Measurements from ENCODE around the gene WNT11. TPM values are rescaled to one million over a fixed set of nuclear protein-coding genes. Genes with fewer than 3 reads are reported as not detected.
A peak's percentile ranks its signal among the peaks of the same experiment; 100 is the strongest.

Gene WNT11
- total and polyA plus RNA-seq, 2 of the 13 experiments (the other 11 are each of a cell fraction or from before 2014, with no cell fraction given): 0.34 to 0.66 TPM

DNA sequence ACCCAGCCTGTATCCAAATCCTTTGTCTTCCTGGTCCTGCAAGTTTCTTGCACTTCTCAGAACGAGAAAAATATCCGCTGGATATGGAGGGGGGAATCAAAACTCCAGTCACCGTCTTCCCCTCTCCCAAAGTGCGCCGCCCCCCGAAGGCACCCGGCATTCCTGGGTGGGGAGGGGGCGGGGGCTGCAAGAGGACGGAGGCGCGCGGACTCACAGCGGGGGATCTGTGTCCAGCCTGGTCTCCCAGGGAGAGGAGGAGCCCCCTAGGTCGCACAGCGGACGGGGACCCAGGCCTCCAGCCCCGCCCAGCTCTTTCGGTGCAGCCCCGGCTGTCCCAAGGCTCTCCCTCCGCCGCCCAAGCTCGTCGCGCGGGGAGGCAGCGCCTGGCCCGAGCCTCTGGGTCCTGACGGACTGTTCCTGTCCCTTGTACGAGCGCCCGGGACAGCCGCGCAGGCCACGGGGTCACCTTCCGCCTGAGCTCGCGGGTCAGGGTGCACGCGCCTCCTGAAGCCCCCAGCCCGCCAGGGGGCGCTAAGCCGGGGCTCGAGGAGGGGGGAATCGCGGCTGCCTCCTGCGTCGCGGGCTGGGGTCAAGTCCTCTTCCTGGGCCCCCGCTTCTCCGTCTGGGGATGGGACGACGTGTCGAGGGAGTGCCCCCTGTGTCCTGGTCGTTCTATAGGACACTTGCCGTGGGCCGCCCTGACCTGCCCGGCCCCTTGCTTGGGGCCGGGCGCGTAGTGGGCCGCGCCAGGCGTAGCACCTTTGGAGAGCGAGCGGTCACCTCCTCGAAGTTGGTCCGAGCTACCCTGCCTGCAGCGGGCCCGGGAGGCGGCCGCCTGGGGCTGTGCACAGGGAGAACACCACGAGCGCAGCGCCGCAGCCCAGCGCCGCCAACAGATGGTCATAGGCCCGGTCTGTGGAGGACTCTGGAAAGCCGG, 2.4 kb upstream of the WNT11 start (continued):
- no peak for TF ChIP-seq GTF2F1 (IDR thresholded peaks at IDR 0.05; ENCODE audit: low read length)
- TF ChIP-seq RFXAP (CRISPR knock-in tag; IDR thresholded peaks at IDR 0.05; ENCODE audit: borderline replicate concordance): no peak
- TF ChIP-seq HOXA9 (CRISPR knock-in tag; IDR thresholded peaks at IDR 0.05; ENCODE audit: borderline replicate concordance): no peak
- TF ChIP-seq NCOA5 (CRISPR knock-in tag; IDR thresholded peaks at IDR 0.05): no peak
- TF ChIP-seq, protein P1, sequence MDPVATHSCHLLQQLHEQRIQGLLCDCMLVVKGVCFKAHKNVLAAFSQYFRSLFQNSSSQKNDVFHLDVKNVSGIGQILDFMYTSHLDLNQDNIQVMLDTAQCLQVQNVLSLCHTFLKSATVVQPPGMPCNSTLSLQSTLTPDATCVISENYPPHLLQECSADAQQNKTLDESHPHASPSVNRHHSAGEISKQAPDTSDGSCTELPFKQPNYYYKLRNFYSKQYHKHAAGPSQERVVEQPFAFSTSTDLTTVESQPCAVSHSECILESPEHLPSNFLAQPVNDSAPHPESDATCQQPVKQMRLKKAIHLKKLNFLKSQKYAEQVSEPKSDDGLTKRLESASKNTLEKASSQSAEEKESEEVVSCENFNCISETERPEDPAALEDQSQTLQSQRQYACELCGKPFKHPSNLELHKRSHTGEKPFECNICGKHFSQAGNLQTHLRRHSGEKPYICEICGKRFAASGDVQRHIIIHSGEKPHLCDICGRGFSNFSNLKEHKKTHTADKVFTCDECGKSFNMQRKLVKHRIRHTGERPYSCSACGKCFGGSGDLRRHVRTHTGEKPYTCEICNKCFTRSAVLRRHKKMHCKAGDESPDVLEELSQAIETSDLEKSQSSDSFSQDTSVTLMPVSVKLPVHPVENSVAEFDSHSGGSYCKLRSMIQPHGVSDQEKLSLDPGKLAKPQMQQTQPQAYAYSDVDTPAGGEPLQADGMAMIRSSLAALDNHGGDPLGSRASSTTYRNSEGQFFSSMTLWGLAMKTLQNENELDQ (CRISPR knock-in tag; IDR thresholded peaks at IDR 0.05; ENCODE audit: borderline replicate concordance): no peak
- no peak for TF ChIP-seq THYN1 (CRISPR knock-in tag; IDR thresholded peaks at IDR 0.05; ENCODE audit: borderline replicate concordance, low read depth)
- TF ChIP-seq ETV6 (CRISPR knock-in tag; conservative IDR thresholded peaks at IDR 0.05): no peak
- TF ChIP-seq ZMAT3 (CRISPR knock-in tag; conservative IDR thresholded peaks at IDR 0.05): no peak
- TF ChIP-seq, protein P2, sequence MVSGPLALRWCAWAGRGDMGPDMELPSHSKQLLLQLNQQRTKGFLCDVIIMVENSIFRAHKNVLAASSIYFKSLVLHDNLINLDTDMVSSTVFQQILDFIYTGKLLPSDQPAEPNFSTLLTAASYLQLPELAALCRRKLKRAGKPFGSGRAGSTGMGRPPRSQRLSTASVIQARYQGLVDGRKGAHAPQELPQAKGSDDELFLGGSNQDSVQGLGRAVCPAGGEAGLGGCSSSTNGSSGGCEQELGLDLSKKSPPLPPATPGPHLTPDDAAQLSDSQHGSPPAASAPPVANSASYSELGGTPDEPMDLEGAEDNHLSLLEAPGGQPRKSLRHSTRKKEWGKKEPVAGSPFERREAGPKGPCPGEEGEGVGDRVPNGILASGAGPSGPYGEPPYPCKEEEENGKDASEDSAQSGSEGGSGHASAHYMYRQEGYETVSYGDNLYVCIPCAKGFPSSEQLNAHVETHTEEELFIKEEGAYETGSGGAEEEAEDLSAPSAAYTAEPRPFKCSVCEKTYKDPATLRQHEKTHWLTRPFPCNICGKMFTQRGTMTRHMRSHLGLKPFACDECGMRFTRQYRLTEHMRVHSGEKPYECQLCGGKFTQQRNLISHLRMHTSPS (CRISPR knock-in tag; IDR thresholded peaks at IDR 0.05; ENCODE audit: low read depth): no peak
- TF ChIP-seq SRSF9 (IDR thresholded peaks at IDR 0.05; ENCODE audit: borderline replicate concordance, insufficient read depth, low read depth, low read length, poor library complexity, severe bottlenecking): no peak
- peak; percentile 90 for TF ChIP-seq ZNF777 (CRISPR knock-in tag; IDR thresholded peaks at IDR 0.05)
- TF ChIP-seq KLF11 (CRISPR knock-in tag; IDR thresholded peaks at IDR 0.05): no peak
- TF ChIP-seq, protein P3, sequence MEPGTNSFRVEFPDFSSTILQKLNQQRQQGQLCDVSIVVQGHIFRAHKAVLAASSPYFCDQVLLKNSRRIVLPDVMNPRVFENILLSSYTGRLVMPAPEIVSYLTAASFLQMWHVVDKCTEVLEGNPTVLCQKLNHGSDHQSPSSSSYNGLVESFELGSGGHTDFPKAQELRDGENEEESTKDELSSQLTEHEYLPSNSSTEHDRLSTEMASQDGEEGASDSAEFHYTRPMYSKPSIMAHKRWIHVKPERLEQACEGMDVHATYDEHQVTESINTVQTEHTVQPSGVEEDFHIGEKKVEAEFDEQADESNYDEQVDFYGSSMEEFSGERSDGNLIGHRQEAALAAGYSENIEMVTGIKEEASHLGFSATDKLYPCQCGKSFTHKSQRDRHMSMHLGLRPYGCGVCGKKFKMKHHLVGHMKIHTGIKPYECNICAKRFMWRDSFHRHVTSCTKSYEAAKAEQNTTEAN (CRISPR knock-in tag; conservative IDR thresholded peaks at IDR 0.05): peak; percentile 61
- TF ChIP-seq ZNF792 (CRISPR knock-in tag; IDR thresholded peaks at IDR 0.05): no peak
- peak; percentile 17; the same call in 1 of the 2 replicates for TF ChIP-seq HDAC2 (CRISPR knock-in tag; IDR thresholded peaks at IDR 0.05)
- no peak for TF ChIP-seq MEIS1 (CRISPR knock-in tag; IDR thresholded peaks at IDR 0.05; ENCODE audit: borderline replicate concordance)
- 0 out of 2 replicates have a peak, but pooled peaks have one; percentile 43 for TF ChIP-seq ZNF766 (CRISPR knock-in tag; IDR thresholded peaks at IDR 0.05; ENCODE audit: borderline replicate concordance)
- TF ChIP-seq, protein P4, sequence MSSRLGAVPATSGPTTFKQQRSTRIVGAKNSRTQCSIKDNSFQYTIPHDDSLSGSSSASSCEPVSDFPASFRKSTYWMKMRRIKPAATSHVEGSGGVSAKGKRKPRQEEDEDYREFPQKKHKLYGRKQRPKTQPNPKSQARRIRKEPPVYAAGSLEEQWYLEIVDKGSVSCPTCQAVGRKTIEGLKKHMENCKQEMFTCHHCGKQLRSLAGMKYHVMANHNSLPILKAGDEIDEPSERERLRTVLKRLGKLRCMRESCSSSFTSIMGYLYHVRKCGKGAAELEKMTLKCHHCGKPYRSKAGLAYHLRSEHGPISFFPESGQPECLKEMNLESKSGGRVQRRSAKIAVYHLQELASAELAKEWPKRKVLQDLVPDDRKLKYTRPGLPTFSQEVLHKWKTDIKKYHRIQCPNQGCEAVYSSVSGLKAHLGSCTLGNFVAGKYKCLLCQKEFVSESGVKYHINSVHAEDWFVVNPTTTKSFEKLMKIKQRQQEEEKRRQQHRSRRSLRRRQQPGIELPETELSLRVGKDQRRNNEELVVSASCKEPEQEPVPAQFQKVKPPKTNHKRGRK (CRISPR knock-in tag; IDR thresholded peaks at IDR 0.05): no peak
- TF ChIP-seq STAG1 (CRISPR knock-in tag; IDR thresholded peaks at IDR 0.05): peak; percentile 53
- TF ChIP-seq KDM4B (CRISPR knock-in tag; IDR thresholded peaks at IDR 0.05): no peak
- no peak for TF ChIP-seq STAT5B (CRISPR knock-in tag; IDR thresholded peaks at IDR 0.05)
- no peak for TF ChIP-seq U2AF1 (optimal IDR thresholded peaks at IDR 0.05; ENCODE audit: low read depth, low read length)
- TF ChIP-seq ZNF558 (CRISPR knock-in tag; IDR thresholded peaks at IDR 0.05; ENCODE audit: borderline replicate concordance): peak; percentile 80; the same call in 1 of the 2 replicates
